ENCODE data around the gene CDH22. TPM values are rescaled to one million over a fixed set of nuclear protein-coding genes. Genes with fewer than 3 reads are reported as not detected.

The CDH22 gene
- total and polyA plus RNA-seq, 4 donors = 0.03 to 0.25 (median 0.09) TPM

DNA sequence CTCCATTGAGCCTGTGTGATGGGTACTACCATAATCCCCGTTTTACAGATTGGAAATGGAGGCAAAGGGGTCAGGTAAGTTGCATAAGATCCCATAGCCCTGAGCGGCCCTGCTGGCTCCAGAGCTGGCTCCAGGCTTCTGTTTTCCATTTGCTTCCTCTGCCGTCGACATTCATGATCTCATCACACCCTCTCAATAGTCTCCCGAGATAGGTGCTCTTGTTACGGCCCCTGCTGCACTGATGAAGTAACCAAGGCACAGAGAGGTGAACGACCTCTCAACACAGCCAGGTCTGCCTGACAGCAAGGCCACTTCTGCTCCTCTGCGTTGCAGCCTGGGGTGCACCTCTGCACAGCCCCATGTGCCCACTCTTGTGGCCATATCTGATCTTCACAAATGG lies 16.9 kb downstream of the CDH22 start:
- Histone ChIP-seq H3K36me3 (ENCODE audit: control insufficient read depth in 4 of 4, insufficient read depth in 4 of 4, low read length in 4 of 4) (no peaks in the 10 kb centered on the region), H3K27me3 (ENCODE audit: control insufficient read depth in 3 of 3, insufficient read depth in 3 of 3, low read length in 2 of 3) (peaks cover 0 to 15% (median 5%) of the 10 kb centered on the region in 3 donors), H3K9ac (ENCODE audit: insufficient read depth in 1 of 2, low read length in 2 of 2) (no peak overlapping the region), H3K9me3 (ENCODE audit: control insufficient read depth in 4 of 4, insufficient read depth in 3 of 4, low read length in 3 of 4) (peaks cover 0 to 7% (median 0%) of the 10 kb centered on the region in 4 donors), H3K27ac (ENCODE audit: low read depth in 1 of 2, low read length in 1 of 2) (no peak overlapping the region), H3K4me1 (ENCODE audit: control insufficient read depth in 5 of 5, insufficient read depth in 5 of 5, low read length in 5 of 5) (no peaks in the 10 kb centered on the region), H3K4me3 (no peak overlapping the region)
- DNase-seq = no peak
- TF ChIP-seq, protein P1, sequence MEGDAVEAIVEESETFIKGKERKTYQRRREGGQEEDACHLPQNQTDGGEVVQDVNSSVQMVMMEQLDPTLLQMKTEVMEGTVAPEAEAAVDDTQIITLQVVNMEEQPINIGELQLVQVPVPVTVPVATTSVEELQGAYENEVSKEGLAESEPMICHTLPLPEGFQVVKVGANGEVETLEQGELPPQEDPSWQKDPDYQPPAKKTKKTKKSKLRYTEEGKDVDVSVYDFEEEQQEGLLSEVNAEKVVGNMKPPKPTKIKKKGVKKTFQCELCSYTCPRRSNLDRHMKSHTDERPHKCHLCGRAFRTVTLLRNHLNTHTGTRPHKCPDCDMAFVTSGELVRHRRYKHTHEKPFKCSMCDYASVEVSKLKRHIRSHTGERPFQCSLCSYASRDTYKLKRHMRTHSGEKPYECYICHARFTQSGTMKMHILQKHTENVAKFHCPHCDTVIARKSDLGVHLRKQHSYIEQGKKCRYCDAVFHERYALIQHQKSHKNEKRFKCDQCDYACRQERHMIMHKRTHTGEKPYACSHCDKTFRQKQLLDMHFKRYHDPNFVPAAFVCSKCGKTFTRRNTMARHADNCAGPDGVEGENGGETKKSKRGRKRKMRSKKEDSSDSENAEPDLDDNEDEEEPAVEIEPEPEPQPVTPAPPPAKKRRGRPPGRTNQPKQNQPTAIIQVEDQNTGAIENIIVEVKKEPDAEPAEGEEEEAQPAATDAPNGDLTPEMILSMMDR (IDR thresholded peaks at IDR 0.05; ENCODE audit: control extremely low read depth, extremely low read depth) = no peak
- 45 to 48% methylated on average over 8 of the region's 8 CpGs for WGBS, 2 donors
- no peak for ATAC-seq (ENCODE audit: insufficient read depth, low FRiP score)

GRCh38 chr20:46289432-46289831 lies 18.9 kb downstream of the CDH22 start:
- Histone ChIP-seq H3K4me3 (no peak overlapping the region), H3K27me3 (ENCODE audit: control insufficient read depth in 3 of 3, insufficient read depth in 3 of 3, low read length in 2 of 3) (peaks cover 0 to 23% (median 6%) of the 10 kb centered on the region in 3 donors), H3K9ac (ENCODE audit: insufficient read depth in 1 of 2, low read length in 2 of 2) (no peak overlapping the region), H3K4me1 (ENCODE audit: control insufficient read depth in 5 of 5, insufficient read depth in 5 of 5, low read length in 5 of 5) (no peaks in the 10 kb centered on the region), H3K36me3 (ENCODE audit: control insufficient read depth in 4 of 4, insufficient read depth in 4 of 4, low read length in 4 of 4) (no peaks in the 10 kb centered on the region), H3K27ac (ENCODE audit: low read depth in 1 of 2, low read length in 1 of 2) (no peak overlapping the region), H3K9me3 (ENCODE audit: control insufficient read depth in 4 of 4, insufficient read depth in 3 of 4, low read length in 3 of 4) (peaks cover 0 to 7% (median 0%) of the 10 kb centered on the region in 4 donors)
- 61 to 66% methylated on average over 5 of the region's 5 CpGs for WGBS, 2 donors
- TF ChIP-seq, protein P1 (IDR thresholded peaks at IDR 0.05; ENCODE audit: control extremely low read depth, extremely low read depth) = no peak
- ATAC-seq (ENCODE audit: insufficient read depth, low FRiP score) (no peak), DNase-seq (no peak)

DNA sequence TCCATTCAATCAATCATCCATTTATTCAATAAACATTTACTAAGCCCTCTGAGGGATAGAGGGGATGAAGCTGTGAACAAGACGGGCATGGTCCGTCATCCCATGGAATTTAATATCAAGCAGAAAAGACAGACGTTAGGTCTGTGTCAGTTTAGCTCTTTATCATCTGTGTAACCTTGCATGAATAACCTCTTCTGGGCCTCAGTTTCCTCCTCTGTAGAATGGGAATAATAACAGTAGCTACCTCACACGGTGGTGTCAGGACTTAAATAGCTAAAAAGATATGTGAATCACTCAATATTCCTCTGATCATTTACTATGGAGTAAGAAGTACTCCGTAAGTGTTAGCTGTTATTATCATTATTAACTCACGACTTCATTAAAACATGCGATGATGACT lies 21.3 kb downstream of the CDH22 start:
- H3K36me3 ChIP-seq (ENCODE audit: control insufficient read depth in 4 of 4, insufficient read depth in 4 of 4, low read length in 4 of 4) = no peaks in the 10 kb centered on the region
- TF ChIP-seq, protein P1 (IDR thresholded peaks at IDR 0.05; ENCODE audit: control extremely low read depth, extremely low read depth) = no peak
- ATAC-seq (ENCODE audit: insufficient read depth, low FRiP score) (no peak), DNase-seq (no peak)
- peaks cover 0 to 34% (median 6%) of the 10 kb centered on the region in 3 donors for H3K27me3 ChIP-seq (ENCODE audit: control insufficient read depth in 3 of 3, insufficient read depth in 3 of 3, low read length in 2 of 3)
- H3K9me3 ChIP-seq (ENCODE audit: control insufficient read depth in 4 of 4, insufficient read depth in 3 of 4, low read length in 3 of 4) = peaks cover 0 to 2% (median 0%) of the 10 kb centered on the region in 4 donors
- H3K4me3 ChIP-seq = no peak overlapping the region
- H3K27ac ChIP-seq (ENCODE audit: low read depth in 1 of 2, low read length in 1 of 2) = no peak overlapping the region
- 83 to 87% methylated on average over 7 of the region's 7 CpGs for WGBS, 2 donors
- no peak overlapping the region for H3K9ac ChIP-seq (ENCODE audit: insufficient read depth in 1 of 2, low read length in 2 of 2)
- no peaks in the 10 kb centered on the region for H3K4me1 ChIP-seq (ENCODE audit: control insufficient read depth in 5 of 5, insufficient read depth in 5 of 5, low read length in 5 of 5)

GRCh38 chr20:46286382-46286781 lies 21.9 kb downstream of the CDH22 start:
- Histone ChIP-seq H3K27me3 (ENCODE audit: control insufficient read depth in 3 of 3, insufficient read depth in 3 of 3, low read length in 2 of 3) (peaks cover 0 to 32% (median 8%) of the 10 kb centered on the region in 3 donors), H3K9me3 (ENCODE audit: control insufficient read depth in 4 of 4, insufficient read depth in 3 of 4, low read length in 3 of 4) (peaks cover 0 to under 1% (median 0%) of the 10 kb centered on the region in 4 donors), H3K9ac (ENCODE audit: insufficient read depth in 1 of 2, low read length in 2 of 2) (no peak overlapping the region), H3K4me1 (ENCODE audit: control insufficient read depth in 5 of 5, insufficient read depth in 5 of 5, low read length in 5 of 5) (no peaks in the 10 kb centered on the region), H3K36me3 (ENCODE audit: control insufficient read depth in 4 of 4, insufficient read depth in 4 of 4, low read length in 4 of 4) (no peaks in the 10 kb centered on the region), H3K27ac (ENCODE audit: low read depth in 1 of 2, low read length in 1 of 2) (no peak overlapping the region), H3K4me3 (no peak overlapping the region)
- TF ChIP-seq, protein P1 (IDR thresholded peaks at IDR 0.05; ENCODE audit: control extremely low read depth, extremely low read depth) = no peak
- 54 to 63% methylated on average over 13 of the region's 13 CpGs for WGBS, 2 donors
- ATAC-seq (ENCODE audit: insufficient read depth, low FRiP score) = no peak
- no peak for DNase-seq

Measured in lung (tissue), 12 donors.